ENCODE data around the gene MYL5.

DNA sequence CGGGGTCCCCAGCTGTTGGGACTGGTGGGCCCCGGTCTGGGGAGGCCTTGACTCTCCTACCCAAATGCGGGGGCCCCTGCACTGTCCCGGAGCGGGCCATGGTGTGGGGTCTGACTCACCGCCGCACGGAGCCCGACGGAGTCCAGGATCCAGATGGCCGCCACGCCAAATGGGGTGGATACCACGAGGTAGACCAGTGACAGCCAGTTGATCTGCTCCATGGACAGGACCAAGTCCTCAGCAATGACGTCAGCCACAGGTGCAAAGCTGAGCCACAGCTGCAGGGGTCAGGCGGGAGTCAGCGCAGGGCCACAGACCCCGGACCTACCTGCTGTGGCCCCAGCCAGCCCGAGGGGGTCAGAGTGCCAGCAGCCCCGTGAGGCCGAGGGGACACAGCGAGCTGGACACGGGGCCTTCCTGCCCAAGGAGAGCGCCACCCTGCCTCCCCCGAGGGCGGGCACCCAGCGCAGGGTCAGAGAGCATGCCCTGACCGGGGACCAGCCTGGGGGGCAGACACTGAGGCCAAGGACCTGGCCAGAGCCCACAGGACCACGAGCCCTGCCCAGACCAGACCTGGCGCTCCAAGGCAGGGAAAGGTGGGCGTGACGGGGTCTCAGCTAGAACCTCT is 12.2 kb downstream of the MYL5 start:
- no peak for TF ChIP-seq POLR2A (IDR thresholded peaks at IDR 0.05)
- TF ChIP-seq, protein P1, sequence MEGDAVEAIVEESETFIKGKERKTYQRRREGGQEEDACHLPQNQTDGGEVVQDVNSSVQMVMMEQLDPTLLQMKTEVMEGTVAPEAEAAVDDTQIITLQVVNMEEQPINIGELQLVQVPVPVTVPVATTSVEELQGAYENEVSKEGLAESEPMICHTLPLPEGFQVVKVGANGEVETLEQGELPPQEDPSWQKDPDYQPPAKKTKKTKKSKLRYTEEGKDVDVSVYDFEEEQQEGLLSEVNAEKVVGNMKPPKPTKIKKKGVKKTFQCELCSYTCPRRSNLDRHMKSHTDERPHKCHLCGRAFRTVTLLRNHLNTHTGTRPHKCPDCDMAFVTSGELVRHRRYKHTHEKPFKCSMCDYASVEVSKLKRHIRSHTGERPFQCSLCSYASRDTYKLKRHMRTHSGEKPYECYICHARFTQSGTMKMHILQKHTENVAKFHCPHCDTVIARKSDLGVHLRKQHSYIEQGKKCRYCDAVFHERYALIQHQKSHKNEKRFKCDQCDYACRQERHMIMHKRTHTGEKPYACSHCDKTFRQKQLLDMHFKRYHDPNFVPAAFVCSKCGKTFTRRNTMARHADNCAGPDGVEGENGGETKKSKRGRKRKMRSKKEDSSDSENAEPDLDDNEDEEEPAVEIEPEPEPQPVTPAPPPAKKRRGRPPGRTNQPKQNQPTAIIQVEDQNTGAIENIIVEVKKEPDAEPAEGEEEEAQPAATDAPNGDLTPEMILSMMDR (IDR thresholded peaks at IDR 0.05): no peak
